Measurements from ENCODE around the gene BHLHA15.

DNA sequence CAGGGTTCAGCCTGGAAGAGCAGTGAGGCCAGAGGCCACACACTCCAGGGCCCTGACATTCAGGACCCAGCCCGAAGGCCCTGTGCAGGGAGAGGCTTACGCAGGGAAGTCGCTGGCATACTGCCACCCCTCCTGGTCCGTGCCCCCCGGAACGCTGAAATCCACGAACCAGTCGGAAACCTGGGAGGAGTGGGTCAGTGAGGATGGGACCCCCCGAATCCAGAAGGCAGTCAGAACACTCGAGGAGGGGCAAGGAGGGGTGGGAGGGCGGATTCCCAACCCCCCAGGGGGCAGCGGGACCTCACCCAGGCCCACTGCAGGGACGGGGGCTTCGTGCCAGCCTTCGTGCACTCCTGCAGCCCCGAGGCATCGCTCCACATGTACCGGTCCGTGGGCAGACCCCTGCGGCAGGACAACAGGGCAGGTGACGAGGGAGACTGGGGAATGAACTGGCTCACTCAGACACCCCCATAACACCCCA, 13.5 kb downstream of the BHLHA15 start:
- TF ChIP-seq CHD2 (IDR thresholded peaks at IDR 0.05; ENCODE audit: low read length, partially characterized antibody) (no peak), POLR2AphosphoS5 (IDR thresholded peaks at IDR 0.05; ENCODE audit: low read depth, low read length) (no peak), RFX5 (IDR thresholded peaks at IDR 0.05; ENCODE audit: low read length) (no peak), EP300 (IDR thresholded peaks at IDR 0.05; ENCODE audit: borderline replicate concordance in 1 of 2, low read depth in 1 of 2, low read length in 1 of 2) (no peak), EZH2phosphoT487 (IDR thresholded peaks at IDR 0.05; ENCODE audit: borderline replicate concordance, low read depth) (no peak), SIN3A (IDR thresholded peaks at IDR 0.05; ENCODE audit: borderline replicate concordance, low read depth, low read length) (no peak), SMC3 (IDR thresholded peaks at IDR 0.05; ENCODE audit: low read depth, low read length) (no peak), RCOR1 (IDR thresholded peaks at IDR 0.05; ENCODE audit: low read length) (no peak), TAF1 (IDR thresholded peaks at IDR 0.05; ENCODE audit: borderline replicate concordance, low read depth, low read length) (no peak)
- TF ChIP-seq, protein P1, sequence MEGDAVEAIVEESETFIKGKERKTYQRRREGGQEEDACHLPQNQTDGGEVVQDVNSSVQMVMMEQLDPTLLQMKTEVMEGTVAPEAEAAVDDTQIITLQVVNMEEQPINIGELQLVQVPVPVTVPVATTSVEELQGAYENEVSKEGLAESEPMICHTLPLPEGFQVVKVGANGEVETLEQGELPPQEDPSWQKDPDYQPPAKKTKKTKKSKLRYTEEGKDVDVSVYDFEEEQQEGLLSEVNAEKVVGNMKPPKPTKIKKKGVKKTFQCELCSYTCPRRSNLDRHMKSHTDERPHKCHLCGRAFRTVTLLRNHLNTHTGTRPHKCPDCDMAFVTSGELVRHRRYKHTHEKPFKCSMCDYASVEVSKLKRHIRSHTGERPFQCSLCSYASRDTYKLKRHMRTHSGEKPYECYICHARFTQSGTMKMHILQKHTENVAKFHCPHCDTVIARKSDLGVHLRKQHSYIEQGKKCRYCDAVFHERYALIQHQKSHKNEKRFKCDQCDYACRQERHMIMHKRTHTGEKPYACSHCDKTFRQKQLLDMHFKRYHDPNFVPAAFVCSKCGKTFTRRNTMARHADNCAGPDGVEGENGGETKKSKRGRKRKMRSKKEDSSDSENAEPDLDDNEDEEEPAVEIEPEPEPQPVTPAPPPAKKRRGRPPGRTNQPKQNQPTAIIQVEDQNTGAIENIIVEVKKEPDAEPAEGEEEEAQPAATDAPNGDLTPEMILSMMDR (IDR thresholded peaks at IDR 0.05): no peak
- TF ChIP-seq, protein P2, sequence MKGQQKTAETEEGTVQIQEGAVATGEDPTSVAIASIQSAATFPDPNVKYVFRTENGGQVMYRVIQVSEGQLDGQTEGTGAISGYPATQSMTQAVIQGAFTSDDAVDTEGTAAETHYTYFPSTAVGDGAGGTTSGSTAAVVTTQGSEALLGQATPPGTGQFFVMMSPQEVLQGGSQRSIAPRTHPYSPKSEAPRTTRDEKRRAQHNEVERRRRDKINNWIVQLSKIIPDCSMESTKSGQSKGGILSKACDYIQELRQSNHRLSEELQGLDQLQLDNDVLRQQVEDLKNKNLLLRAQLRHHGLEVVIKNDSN (IDR thresholded peaks at IDR 0.05; ENCODE audit: borderline replicate concordance, low read depth): no peak

Data from SK-N-SH (cell line).